Measurements from ENCODE around the gene PDE9A.

GRCh38 chr21:42733037-42733627 lies 79.7 kb downstream of the PDE9A start:
- TF ChIP-seq POLR2A (IDR thresholded peaks at IDR 0.05) (no peak), CTCF (IDR thresholded peaks at IDR 0.05) (no peak)
